ENCODE results near the gene IVD.

The IVD gene

DNA sequence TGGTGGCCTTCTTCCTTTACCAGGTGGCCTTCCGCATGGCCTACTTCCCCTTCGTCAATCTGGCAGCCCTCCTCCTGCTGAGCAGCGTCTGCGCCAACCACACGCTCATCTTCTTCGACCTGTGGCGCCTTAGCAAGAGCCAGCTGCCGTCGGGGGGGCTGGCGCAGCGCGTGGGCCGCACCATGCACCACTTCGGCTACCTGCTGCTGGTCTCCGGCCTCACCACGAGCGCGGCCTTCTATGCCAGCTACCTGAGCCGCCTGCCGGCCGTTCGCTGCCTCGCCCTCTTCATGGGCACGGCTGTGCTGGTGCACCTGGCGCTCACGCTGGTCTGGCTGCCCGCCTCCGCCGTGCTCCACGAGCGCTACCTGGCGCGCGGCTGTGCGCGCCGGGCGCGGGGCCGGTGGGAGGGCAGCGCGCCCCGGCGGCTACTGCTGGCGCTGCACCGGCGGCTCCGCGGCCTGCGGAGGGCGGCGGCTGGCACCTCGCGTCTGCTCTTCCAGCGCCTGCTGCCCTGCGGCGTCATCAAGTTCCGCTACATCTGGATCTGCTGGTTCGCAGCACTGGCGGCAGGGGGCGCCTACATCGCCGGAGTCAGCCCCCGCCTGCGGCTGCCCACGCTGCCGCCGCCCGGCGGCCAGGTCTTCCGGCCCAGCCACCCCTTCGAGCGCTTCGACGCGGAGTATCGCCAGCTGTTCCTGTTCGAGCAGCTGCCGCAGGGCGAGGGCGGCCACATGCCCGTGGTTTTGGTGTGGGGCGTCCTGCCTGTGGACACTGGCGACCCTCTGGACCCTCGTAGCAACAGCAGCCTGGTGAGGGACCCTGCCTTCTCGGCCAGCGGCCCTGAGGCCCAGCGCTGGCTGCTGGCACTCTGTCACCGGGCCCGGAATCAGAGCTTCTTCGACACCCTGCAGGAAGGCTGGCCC, 37.6 kb upstream of the IVD start:
- H3K36me3 Mint-ChIP-seq (ENCODE audit: low read depth), result no peaks in the 10 kb centered on the region
- H3K4me3 Mint-ChIP-seq, result peak overlapping the region; percentile 81
- DNase-seq (peak; percentile 85), ATAC-seq (peak; percentile 89)
- no peaks in the 10 kb centered on the region for H3K27me3 Mint-ChIP-seq
- H3K27ac Mint-ChIP-seq, result peak overlapping the region; percentile 70
- peaks cover 23% of the 10 kb centered on the region for H3K4me1 Mint-ChIP-seq
- no peaks in the 10 kb centered on the region for H3K9me3 Mint-ChIP-seq

DNA sequence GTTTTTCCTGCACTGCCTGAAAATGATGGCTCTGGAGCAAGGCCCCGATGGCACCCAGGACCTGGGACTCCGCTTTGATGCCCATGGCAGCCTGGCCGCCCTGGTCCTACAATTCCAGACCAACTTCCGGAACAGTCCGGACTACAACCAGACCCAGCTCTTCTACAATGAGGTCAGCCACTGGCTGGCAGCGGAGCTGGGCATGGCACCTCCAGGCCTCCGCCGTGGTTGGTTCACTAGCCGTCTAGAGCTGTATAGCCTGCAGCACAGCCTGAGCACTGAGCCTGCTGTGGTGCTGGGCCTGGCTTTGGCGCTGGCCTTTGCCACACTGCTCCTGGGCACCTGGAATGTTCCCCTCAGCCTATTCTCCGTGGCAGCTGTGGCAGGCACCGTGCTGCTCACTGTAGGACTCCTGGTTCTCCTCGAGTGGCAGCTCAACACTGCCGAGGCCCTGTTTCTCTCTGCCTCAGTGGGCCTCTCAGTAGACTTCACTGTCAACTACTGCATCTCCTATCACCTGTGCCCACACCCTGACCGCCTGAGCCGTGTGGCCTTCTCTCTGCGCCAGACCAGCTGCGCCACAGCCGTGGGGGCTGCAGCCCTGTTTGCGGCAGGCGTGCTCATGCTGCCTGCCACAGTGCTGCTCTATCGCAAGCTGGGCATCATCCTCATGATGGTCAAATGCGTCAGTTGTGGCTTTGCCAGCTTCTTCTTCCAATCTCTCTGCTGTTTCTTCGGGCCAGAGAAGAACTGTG, 36.7 kb upstream of the IVD start:
- H3K27me3 Mint-ChIP-seq, result no peaks in the 10 kb centered on the region
- peak overlapping the region; percentile 7 for H3K4me3 Mint-ChIP-seq
- ATAC-seq (no peak), DNase-seq (no peak)
- H3K36me3 Mint-ChIP-seq (ENCODE audit: low read depth), result no peaks in the 10 kb centered on the region
- peaks cover 23% of the 10 kb centered on the region for H3K4me1 Mint-ChIP-seq
- no peak overlapping the region for H3K27ac Mint-ChIP-seq
- H3K9me3 Mint-ChIP-seq, result no peaks in the 10 kb centered on the region

DNA sequence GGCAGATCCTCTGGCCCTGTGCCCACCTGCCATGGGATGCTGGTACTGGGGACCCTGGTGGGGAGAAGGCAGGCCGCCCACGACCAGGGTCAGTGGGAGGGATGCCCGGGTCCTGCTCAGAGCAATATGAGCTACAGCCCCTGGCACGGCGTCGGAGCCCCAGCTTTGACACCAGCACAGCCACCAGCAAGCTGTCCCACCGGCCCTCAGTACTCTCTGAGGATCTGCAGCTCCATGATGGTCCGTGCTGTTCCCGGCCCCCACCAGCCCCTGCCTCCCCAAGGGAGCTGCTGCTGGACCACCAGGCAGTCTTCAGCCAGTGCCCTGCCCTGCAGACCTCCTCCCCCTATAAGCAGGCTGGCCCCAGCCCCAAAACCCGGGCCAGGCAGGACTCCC, 36.1 kb upstream of the IVD start:
- ATAC-seq (no peak), DNase-seq (no peak)
- Mint-ChIP-seq H3K36me3 (ENCODE audit: low read depth) (no peaks in the 10 kb centered on the region), H3K9me3 (no peaks in the 10 kb centered on the region), H3K4me3 (no peak overlapping the region), H3K4me1 (peaks cover 23% of the 10 kb centered on the region), H3K27me3 (no peaks in the 10 kb centered on the region), H3K27ac (no peak overlapping the region)

DNA sequence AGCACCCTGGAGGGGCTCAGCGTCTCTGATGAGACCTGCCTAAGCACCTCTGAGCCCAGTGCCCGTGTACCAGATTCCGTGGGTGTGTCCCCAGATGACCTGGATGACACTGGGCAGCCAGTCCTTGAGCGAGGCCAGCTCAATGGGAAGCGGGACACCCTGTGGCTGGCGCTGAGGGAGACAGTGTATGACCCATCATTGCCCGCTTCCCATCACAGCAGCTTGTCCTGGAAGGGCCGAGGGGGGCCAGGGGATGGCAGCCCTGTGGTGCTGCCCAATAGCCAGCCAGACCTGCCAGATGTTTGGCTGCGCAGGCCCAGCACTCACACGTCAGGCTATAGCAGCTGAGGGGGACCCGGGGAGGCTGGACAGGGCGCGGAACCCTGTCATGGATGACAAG, 35.6 kb upstream of the IVD start:
- no peaks in the 10 kb centered on the region for H3K27me3 Mint-ChIP-seq
- no peaks in the 10 kb centered on the region for H3K36me3 Mint-ChIP-seq (ENCODE audit: low read depth)
- H3K4me3 Mint-ChIP-seq, result no peak overlapping the region
- no peaks in the 10 kb centered on the region for H3K9me3 Mint-ChIP-seq
- H3K27ac Mint-ChIP-seq, result no peak overlapping the region
- ATAC-seq (no peak), DNase-seq (no peak)
- peaks cover 23% of the 10 kb centered on the region for H3K4me1 Mint-ChIP-seq

DNA sequence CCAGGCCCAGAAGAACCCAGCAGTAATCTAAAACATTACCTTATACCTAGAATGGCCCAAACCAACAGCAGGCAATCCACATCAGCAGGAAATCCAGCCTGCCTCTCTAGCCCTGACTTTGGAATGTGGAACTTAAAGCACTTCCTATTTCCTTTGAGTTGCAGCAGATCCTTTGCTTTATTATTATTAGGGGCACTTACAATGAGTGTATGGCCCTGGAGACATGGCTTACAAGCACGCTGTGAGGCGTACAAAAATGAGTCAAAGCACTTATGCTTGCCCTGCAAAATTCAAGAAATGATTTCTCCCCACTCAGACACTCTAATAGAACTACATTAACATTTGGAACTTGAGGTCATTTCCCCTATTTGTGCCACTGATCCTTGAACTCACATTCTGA, 32.6 kb upstream of the IVD start:
- H3K9me3 Mint-ChIP-seq, result no peaks in the 10 kb centered on the region
- no peak for DNase-seq
- H3K27ac Mint-ChIP-seq, result no peak overlapping the region
- no peaks in the 10 kb centered on the region for H3K27me3 Mint-ChIP-seq
- no peak for ATAC-seq
- H3K4me1 Mint-ChIP-seq, result peaks cover 4% of the 10 kb centered on the region
- H3K36me3 Mint-ChIP-seq (ENCODE audit: low read depth), result no peaks in the 10 kb centered on the region
- no peak overlapping the region for H3K4me3 Mint-ChIP-seq

DNA sequence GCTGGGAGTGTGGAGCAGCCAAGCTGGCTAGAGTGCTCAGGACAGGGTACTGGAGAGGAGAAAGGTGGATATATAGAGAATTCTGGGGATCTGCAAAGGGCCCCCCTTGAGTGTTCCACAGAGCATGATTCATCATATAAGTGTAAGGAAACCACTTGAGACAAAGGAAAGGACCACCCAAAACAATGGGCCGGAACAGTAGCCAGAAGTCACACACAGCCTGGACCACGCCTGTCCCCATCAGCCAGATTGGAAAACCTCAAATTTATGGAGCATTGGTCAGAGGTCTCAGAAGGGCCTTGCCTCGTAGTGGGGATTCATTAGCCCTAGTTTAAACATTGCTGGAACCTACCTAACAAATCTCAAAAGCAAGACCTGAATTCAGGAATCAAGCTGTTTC, 28.0 kb upstream of the IVD start:
- no peak for ATAC-seq
- Mint-ChIP-seq H3K4me1 (peaks cover 6% of the 10 kb centered on the region), H3K27me3 (no peaks in the 10 kb centered on the region), H3K27ac (no peak overlapping the region), H3K36me3 (ENCODE audit: low read depth) (no peaks in the 10 kb centered on the region), H3K9me3 (no peaks in the 10 kb centered on the region), H3K4me3 (no peak overlapping the region)
- no peak for DNase-seq

DNA sequence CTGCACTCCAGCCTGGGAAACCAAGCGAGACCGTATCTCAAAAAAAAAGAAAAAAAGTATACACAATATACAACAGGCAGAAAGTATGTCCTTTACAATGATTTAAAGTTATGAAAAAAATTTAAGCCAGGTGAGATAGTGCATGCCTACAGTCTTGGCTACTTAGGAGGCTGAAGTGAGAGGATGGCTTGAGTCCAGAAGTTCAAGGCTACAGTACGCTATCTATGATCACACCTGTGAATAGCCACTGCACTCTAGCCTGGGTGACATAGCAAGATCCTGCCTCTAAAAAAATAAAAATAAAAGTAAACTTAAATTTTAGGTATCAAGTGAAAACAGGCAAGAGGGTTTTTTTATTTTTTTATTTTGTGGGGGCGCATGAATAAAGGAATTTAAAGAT, 26.2 kb upstream of the IVD start:
- H3K4me3 Mint-ChIP-seq, result no peak overlapping the region

DNA sequence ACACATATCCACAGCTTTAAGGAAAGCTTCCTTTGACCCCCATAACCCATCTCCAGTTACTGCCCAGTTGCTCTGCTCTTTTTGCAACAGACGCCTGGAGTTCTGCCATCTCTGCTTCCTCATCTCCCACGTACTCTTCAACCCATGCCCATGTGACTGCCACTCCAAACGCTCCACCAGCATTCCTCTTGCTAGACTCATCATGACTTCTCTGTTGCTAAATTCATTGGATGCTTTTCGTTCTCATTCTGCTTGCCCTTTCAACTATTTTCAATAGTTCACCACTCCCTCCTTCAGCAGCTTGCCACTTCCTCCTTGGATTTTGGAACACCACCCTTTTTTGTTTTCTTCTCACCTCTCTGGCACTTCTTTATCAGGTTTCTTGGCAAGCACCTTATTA, 25.7 kb upstream of the IVD start:
- H3K27ac Mint-ChIP-seq, result no peak overlapping the region
- ATAC-seq, result no peak
- DNase-seq, result no peak
- peaks cover 22% of the 10 kb centered on the region for H3K4me1 Mint-ChIP-seq
- no peaks in the 10 kb centered on the region for H3K9me3 Mint-ChIP-seq
- H3K27me3 Mint-ChIP-seq, result no peaks in the 10 kb centered on the region
- no peak overlapping the region for H3K4me3 Mint-ChIP-seq
- H3K36me3 Mint-ChIP-seq (ENCODE audit: low read depth), result peaks cover 13% of the 10 kb centered on the region

More for the DNA sequence above, 26.2 kb upstream of the IVD start:
- peaks cover 8% of the 10 kb centered on the region for H3K36me3 Mint-ChIP-seq (ENCODE audit: low read depth)
- DNase-seq (no peak), ATAC-seq (no peak)
- no peak overlapping the region for H3K27ac Mint-ChIP-seq
- H3K9me3 Mint-ChIP-seq, result no peaks in the 10 kb centered on the region
- H3K27me3 Mint-ChIP-seq, result no peaks in the 10 kb centered on the region
- H3K4me1 Mint-ChIP-seq, result peaks cover 19% of the 10 kb centered on the region

DNA sequence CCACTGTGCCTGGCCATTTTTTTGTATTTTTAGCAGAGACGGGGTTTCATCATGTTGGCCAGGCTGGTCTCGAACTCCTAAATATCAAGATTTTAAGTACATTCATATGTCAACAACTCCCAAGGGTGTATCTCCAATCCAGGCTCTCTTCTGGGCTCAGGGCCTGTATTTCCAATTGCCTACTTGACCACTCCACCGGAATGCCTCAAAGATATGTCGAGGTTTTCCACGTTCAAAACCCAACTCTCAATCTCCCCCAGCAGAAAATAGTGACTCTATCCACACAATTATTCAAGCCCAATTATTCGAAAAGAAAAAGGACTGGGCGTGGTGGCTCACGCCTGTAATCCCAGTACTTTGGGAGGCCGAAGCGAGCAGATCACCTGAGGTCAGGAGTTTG, 25.0 kb upstream of the IVD start:
- Mint-ChIP-seq H3K9me3 (no peaks in the 10 kb centered on the region), H3K36me3 (ENCODE audit: low read depth) (peaks cover 19% of the 10 kb centered on the region), H3K4me1 (peaks cover 22% of the 10 kb centered on the region), H3K27ac (no peak overlapping the region), H3K4me3 (no peak overlapping the region), H3K27me3 (no peaks in the 10 kb centered on the region)
- no peak for DNase-seq
- no peak for ATAC-seq

DNA sequence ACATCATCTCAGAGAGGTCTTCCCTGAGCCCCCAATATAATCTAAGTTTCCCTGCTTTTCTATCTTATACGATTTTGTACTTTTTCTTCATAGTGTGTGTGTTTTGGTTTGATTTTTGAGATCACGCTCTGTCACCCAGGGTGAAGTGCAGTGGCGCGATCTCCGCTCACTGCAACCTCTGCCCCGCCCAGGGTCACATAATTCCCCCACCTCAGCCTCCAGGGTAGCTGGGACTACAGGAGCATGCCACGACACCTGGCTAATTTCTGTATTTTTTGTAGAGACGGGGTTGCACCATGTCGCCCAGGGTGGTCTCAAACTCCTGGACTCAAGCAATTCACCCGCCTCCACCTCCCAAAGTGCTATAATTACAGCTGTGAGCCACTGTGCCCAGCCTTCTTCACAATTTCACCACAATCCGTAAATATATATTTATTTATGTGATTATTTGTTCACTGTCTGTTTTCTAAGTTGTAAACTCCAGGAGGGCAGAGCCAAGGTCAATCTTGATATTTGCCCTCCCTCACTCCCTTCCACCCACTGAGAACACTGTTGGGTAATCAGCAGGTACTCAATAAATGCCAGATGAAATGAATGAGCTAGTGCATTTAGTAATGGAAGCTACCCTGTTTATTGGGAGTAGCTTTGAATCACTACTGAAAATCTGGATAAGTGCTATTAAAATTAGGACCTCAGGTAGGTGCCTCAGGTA, 23.6 kb upstream of the IVD start:
- no peak for ATAC-seq
- H3K27me3 Mint-ChIP-seq, result no peaks in the 10 kb centered on the region
- DNase-seq, result no peak
- peaks cover 18% of the 10 kb centered on the region for H3K4me1 Mint-ChIP-seq
- H3K4me3 Mint-ChIP-seq, result no peak overlapping the region
- no peak overlapping the region for H3K27ac Mint-ChIP-seq
- no peaks in the 10 kb centered on the region for H3K9me3 Mint-ChIP-seq
- peaks cover 27% of the 10 kb centered on the region for H3K36me3 Mint-ChIP-seq (ENCODE audit: low read depth)

DNA sequence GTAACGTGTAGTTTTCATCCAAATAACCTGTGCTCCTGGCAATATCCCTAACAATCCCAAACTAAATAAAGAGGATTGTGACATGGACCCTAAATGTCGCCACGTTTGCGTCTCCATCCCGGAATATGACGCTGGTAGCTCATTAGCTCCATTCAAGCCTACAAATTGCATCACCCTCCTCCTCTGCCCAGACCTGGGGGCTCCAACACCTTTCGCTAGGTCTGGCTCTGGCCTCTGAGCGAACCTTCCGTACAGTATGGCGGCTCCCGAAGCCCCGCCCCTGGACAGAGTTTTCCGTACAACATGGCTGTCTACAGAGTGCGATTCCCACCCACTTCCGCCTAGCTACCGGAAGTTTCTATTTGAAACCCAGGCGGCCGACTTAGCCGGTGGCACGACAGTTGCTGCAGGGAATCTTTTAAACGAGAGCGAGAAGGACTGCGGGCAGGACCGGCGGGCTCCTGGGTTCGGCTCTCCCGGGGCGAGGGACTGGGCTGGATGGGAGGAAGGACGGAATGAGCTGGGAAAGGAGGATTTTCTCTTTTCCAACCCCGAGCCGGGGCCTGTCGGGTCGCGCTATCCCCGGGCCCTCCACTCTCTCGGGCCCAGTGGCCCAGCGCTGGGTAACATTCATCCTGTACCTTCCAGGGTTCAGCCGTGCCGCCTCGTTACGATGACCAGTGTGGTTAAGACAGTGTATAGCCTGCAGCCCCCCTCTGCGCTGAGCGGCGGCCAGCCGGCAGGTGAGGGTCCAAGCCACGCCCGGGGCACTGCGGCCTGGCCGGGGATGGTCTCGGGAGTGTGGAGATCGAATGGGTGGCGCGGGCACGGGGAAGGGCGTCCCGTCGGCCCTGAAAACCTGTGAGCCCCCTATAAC, 22.8 kb upstream of the IVD start, which contains the start of gene KNSTRN:
KNSTRN (plus strand) TSS at position 142 of the 877 bp plus-strand sequence; CDS start at position 257, 115 bp downstream.
- DNase-seq, result peak; percentile 94
- ATAC-seq, result peak; percentile 99
- H3K4me1 Mint-ChIP-seq, result peaks cover 18% of the 10 kb centered on the region
- H3K4me3 Mint-ChIP-seq, result peak within 1 kb of the TSS; percentile 91
- no peaks in the 10 kb centered on the region for H3K27me3 Mint-ChIP-seq
- no peaks in the 10 kb centered on the region for H3K9me3 Mint-ChIP-seq
- H3K27ac Mint-ChIP-seq, result peak within 1 kb of the TSS; percentile 74
- H3K36me3 Mint-ChIP-seq (ENCODE audit: low read depth), result peaks cover 36% of the 10 kb centered on the region

DNA sequence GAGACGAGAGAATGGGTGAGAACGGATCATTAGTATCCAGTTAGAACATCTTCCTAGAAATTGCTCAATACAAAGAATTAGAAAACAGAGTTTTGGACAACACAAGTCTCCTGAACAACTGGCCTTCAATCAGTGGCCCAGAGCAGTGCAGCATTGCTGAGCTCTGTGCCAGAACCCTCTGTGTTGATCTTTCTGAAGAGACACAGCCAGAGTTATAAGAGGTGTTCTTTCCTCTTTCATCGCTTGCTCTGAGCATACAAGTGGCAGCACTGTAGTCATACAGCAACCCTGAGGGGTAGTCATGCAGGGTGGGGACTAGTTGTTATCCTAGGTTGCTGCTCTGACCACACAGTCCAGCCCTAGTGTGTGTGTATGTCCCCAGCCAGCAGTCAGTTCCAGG, 19.1 kb upstream of the IVD start:
- Mint-ChIP-seq H3K27me3 (no peaks in the 10 kb centered on the region), H3K36me3 (ENCODE audit: low read depth) (peaks cover 64% of the 10 kb centered on the region), H3K4me1 (peaks cover 18% of the 10 kb centered on the region), H3K27ac (no peak overlapping the region), H3K4me3 (no peak overlapping the region), H3K9me3 (no peaks in the 10 kb centered on the region)
- ATAC-seq, result no peak
- DNase-seq, result no peak

DNA sequence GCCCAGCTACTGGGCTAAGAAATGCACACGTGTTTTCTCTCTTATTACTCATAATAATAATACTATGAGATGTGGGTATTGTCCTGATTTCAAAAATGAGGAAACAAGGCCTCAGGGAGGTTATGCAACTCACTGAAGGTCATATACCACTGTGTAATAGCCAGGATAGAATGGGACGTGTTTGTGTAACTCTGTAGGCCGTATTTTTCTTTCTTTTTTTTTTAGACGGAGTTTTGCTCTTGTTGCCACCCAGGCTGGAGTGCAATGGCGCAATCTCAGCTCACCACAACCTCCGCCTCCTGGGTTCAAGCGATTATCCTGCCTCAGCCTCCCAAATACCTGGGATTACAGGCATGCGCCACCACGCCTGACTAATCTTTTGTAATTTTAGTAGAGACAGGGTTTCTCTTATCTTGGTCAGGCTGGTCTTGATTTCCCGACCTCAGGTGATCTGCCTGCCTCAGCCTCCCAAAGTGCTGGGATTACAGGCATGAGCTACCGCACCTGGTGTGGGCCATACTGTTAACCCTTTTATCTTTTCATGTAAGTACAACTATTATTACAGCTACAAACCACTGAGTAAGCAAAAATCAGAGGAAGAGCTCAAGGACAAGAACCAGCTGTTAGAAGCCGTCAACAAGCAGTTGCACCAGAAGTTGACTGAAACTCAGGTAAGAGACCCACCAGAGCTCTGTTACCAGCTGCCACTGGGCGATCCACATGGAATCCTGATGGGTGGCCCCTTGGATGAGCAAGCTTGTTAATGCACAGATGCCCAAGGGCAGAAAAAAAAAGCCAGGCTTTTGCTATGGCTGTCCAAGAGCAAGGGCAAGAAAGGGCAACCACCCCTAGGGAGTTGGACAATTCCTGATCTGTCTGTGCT, 16.4 kb upstream of the IVD start:
- ATAC-seq (no peak), DNase-seq (no peak)
- Mint-ChIP-seq H3K27ac (no peak overlapping the region), H3K4me1 (peaks cover 6% of the 10 kb centered on the region), H3K4me3 (no peak overlapping the region), H3K9me3 (no peaks in the 10 kb centered on the region), H3K27me3 (no peaks in the 10 kb centered on the region), H3K36me3 (ENCODE audit: low read depth) (peaks cover 80% of the 10 kb centered on the region)
